ENCODE measurements around the gene XPNPEP2.
A peak's percentile ranks its signal among the peaks of the same experiment; 100 is the strongest.

Gene XPNPEP2

GRCh38 chrX:129750971-129751370 lies 12.2 kb downstream of the XPNPEP2 start:
- DNase-seq (ENCODE audit: low spot score), result no peak

DNA sequence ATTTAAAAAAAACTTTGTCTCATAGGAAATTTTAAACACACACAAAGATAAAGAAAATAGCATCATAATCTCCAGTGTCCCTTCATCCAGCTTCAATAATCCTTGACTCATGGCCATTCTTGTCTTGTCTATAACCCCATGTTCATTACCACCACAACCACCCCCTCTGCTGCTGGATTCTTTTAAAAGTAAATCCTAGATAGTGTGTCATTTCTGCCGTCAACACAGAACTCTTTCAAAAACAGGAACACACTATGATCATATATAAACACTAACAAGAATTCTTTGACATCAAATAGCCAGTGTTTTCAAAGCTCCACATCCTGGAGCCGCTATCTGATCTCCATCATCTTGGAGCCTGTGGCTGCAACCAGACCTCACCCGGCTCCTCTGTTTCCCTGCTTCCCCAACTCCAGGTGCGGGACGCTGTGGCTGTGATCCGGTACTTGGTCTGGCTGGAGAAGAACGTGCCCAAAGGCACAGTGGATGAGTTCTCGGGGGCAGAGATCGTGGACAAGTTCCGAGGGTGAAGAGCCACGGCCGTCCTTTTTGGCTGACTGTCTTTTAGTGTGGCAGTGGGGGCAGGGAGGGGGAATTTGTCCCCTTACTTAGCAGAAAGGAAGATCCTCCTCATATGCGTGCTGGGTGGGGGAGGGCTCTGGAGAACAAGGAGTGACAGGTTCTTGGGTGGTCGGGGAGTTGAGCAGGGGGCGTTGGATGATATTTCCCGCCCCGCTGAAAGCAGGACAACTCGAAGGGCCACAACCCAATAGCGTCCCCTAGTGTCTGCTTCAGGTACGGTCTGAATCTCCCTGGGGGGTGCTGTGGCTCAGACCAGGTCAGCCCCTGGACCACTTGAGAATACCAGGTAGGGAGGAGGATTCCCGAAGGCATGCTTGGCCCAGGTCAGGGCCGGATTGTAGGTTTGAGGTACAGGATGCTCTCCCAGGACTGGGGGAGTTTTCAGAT lies 15.6 kb downstream of the XPNPEP2 start:
- DNase-seq (ENCODE audit: low spot score), result no peak

DNA sequence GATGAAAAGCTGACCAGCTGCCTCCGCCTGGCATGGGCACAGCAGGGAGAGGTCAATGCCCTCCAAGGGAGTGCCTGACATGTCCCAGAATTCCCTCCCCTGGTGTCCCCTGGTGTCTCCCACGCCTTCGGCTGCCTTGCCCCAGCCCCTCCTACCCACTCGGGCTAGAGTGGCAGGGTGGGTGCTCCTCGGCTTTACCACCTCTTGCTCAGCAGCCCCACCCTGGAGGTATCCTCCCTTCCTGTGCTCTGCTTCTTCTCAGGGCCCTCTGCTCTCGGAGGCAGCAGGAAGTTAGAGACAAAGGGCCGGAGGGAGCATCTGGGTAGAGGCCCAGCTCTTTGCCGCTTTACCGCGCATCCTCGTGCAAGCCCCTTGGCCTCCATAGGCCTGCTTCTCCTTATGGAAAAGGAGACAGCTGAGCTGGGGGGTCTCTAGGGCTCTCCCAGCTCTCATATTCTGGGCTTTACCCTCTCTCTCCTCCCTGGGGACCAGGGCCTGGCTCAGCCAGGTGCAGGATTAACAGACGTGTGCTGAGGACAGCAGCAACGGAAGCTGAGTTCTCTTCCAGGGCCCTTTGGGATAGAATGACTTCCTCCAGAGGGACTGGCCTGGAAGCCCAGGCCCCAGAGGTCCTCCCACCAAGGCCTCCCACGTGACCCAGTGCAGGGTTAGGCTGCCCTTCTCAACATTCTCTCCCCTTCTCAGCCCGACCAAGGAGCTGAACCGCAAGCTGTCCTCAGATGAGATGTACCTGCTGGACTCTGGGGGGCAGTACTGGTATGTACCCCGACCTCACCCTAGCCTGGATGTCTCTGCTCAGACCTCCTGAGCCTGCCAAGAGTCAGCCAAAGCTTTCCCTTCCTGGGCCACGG lies 17.2 kb downstream of the XPNPEP2 start:
- peak; percentile 37 for DNase-seq (ENCODE audit: low spot score)

GRCh38 chrX:129759576-129760061 lies 20.8 kb downstream of the XPNPEP2 start:
- peak; percentile 65 for DNase-seq (ENCODE audit: low spot score)

- DNase-seq (ENCODE audit: low spot score), result no peak
These were observed 21.4 kb downstream of the XPNPEP2 start for GRCh38 chrX:129760155-129760554.

DNA sequence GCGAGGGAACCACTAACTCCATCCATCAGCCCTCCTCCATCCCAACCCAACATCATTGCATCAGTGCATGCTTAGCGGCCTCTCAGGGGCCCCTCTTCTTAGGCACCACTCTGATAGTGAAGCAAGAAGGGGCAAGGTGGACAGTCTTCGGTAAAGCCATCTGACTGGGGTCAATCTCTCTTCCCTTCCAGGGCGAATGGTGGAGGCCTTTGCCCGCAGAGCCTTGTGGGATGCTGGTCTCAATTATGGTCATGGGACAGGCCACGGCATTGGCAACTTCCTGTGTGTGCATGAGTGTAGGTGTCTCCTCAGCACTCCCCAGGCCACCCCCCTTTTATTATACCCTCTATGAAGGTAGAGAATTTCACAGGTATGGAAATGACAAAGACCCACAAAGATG lies 22.2 kb downstream of the XPNPEP2 start:
- DNase-seq (ENCODE audit: low spot score), result no peak

DNA sequence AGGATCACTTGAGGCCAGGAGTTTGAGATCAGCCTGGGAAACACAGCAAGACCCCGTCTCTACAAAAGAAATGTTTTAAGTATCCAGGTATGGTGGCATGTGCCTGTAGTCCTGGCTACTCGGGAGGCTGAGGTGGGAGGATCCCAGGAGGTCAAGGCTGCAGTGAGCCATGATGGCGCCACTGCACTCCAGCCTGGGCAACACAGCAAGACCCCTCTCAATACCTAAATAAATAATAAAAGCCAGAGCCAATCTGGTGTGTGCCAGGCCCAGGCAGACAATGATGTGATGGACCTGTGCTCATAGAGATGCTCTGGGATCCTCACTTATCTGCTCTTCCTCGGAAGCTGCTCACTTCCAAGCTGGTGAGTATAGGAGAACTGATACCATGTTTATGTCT lies 22.8 kb downstream of the XPNPEP2 start:
- DNase-seq (ENCODE audit: low spot score), result no peak

GRCh38 chrX:129762448-129762847 lies 23.7 kb downstream of the XPNPEP2 start:
- DNase-seq (ENCODE audit: low spot score), result no peak

DNA sequence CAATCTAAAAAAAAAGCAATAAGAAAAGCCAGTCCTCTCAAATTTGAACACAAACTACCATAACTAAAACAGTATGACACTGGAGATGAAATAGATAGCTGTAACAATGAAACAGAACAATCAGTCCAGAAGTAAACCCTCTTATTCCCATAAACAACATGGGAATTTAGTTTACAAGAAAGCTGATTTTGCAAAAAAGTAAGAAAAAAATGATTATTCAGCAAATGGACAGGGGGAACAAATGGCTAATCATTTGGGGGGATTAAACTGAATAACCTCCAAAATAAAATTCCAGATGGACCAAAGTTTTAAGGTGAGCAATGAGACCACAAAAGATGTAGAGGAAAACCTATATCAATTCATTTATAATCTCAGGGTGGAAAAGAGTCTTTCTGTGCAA lies 24.9 kb downstream of the XPNPEP2 start:
- DNase-seq (ENCODE audit: low spot score), result no peak

DNA sequence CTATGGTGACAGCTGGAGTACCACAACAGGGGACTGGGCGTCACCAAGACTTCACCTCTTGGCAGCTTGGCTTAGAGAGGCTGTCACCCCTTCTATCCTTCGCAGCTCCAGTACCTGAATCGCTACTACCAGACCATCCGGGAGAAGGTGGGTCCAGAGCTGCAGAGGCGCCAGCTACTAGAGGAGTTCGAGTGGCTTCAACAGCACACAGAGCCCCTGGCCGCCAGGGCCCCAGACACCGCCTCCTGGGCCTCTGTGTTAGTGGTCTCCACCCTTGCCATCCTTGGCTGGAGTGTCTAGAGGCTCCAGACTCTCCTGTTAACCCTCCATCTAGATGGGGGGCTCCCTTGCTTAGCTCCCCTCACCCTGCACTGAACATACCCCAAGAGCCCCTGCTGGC lies 29.4 kb downstream of the XPNPEP2 start:
- no peak for DNase-seq (ENCODE audit: low spot score)

GRCh38 chrX:129768586-129769466 lies 30.0 kb downstream of the XPNPEP2 start:
- DNase-seq (ENCODE audit: low spot score), result no peak

DNA sequence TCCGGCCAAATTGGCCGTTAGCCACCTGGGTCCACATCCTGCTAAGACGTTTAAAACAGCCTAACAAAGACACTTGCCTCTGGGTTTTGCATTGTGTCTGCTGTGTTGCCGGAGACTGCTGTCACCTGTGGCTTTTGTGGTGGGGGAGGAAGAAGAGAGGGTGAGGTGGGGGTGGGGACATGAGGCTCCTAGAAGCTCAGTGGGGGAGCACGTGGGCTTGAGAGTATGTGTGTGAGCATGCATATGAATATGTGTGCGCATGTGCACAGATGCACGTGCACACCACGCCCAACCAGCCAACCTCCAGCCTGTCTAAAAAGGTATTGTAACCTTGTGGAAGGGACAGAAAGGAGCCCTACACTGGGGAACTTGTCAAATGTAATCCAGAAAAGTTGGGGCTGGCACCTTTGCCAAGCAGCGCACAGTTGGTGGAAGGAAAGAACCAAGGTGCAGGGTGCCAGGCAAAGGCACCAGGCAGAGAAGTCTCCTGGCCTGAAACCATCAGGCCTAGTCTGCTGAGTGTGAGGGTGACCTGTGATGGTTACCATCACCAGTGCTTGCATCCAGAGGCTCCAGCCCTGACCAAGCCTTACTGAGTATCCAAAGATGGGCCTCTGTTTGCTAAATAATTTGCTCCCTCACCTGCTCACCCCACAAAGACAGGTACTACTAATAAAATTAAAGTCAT lies 30.8 kb downstream of the XPNPEP2 start:
- peak; percentile 83 for DNase-seq (ENCODE audit: low spot score)

- peak; percentile 50 for DNase-seq (ENCODE audit: low spot score)
These were observed 32.7 kb downstream of the XPNPEP2 start for GRCh38 chrX:129771266-129771995.

GRCh38 chrX:129772796-129773431 lies 34.1 kb downstream of the XPNPEP2 start:
- no peak for DNase-seq (ENCODE audit: low spot score)

DNA sequence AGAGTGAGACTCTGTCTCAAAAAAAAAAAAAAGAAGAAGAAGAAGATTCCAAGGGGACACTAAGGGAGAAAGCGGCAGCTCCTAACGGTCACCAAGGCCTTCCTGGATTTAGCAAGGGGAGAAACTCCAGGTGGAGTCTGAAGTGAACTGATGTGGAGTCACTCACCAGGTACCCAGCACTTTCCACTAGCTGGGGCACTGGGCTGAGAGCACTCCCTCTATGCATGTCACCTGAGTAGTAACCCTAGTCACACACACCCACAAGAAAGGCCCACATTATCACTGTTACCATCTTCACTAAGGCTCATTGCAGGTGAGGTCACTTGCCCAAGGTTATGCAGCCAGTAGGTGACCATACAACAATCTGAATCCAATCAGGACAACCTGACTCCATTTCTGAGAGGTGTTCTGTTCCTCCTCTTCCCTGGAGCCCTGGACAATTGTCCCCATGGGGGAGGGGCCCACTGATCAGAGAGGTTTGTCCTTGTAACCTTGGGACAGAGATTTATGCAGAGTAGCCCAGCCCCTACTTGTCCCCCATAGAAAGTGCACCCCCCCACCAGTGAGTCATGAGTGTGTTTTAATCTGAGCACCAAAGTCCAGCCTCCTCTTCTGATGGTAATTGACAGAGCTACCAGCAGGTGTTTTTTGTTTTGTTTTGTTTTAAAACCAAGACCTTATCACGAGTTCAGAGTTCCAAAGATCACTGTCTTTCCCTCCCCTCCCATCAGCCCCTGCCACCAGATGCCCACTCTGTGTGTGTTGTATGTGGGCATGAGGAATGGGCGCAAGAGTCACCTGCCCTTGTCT lies 35.1 kb downstream of the XPNPEP2 start:
- DNase-seq (ENCODE audit: low spot score), result peak; percentile 53

- peak; percentile 65 for DNase-seq (ENCODE audit: low spot score)
These were observed 38.6 kb downstream of the XPNPEP2 start for GRCh38 chrX:129777218-129778030.

DNA sequence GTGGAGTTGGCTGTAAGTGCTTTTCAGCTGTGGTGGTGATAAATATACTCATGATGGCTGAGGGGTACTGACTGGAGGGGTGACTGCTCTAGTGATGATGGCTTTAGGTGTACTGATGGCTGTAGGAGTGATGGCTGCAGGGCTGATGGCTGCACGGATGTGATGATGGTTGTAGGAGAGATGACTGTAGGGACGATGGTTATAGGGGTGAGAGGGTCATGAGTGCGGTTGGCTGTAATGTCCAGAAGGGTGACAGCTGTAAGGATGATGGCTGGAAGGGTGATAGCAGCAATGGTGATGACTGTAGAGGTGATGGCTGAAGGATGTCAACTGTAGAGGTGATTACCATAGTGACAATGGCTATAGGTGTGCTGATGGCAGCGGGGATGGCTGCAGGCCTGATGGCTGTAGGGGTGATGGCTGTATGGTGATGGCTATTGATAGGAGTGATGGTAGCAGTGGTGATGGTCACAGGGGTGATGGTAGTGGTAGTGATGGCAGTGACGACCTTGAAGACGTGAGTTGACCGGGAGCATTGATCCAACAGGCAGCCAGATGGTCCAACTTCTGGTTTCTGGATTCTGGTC lies 40.4 kb downstream of the XPNPEP2 start:
- no peak for DNase-seq (ENCODE audit: low spot score)

GRCh38 chrX:129779747-129780146 lies 41.0 kb downstream of the XPNPEP2 start, which contains the start of gene SASH3:
Gene SASH3 (plus strand): TSS chrX:129779949. CDS start chrX:129780098, 149 bp downstream.
- peak; percentile 59 for DNase-seq (ENCODE audit: low spot score)
